D721Med (cell line): ENCODE data around the gene GPATCH2.
A peak's percentile ranks its signal among the peaks of the same experiment; 100 is the strongest.

Experiments used
- DNase-seq: peaks from one replicate; pipeline ENCODE4 v3.0.0; 2011; ENCODE audit warnings: low spot score; ENCODE audit not compliant: insufficient read length
- FAIRE-seq: peaks from 2 replicates; lab custom pipeline; 2011; peaks lifted over from hg19 to GRCh38; lab: Jason Lieb, UNC
- TF ChIP-seq, protein P1 (sequence below): IDR thresholded peaks from 2 replicates; pipeline ENCODE4 v1.5.1; 2012; ENCODE audit warnings: mild to moderate bottlenecking, control low read depth; ENCODE audit not compliant: insufficient read depth; ENCODE audit errors: missing control alignments

Gene GPATCH2

GRCh38 chr1:217433664-217434063 is 197.2 kb downstream of the GPATCH2 start:
- TF ChIP-seq, protein P1, sequence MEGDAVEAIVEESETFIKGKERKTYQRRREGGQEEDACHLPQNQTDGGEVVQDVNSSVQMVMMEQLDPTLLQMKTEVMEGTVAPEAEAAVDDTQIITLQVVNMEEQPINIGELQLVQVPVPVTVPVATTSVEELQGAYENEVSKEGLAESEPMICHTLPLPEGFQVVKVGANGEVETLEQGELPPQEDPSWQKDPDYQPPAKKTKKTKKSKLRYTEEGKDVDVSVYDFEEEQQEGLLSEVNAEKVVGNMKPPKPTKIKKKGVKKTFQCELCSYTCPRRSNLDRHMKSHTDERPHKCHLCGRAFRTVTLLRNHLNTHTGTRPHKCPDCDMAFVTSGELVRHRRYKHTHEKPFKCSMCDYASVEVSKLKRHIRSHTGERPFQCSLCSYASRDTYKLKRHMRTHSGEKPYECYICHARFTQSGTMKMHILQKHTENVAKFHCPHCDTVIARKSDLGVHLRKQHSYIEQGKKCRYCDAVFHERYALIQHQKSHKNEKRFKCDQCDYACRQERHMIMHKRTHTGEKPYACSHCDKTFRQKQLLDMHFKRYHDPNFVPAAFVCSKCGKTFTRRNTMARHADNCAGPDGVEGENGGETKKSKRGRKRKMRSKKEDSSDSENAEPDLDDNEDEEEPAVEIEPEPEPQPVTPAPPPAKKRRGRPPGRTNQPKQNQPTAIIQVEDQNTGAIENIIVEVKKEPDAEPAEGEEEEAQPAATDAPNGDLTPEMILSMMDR = no peak
- no peak for FAIRE-seq
- no peak for DNase-seq

GRCh38 chr1:217432339-217432738 is 198.6 kb downstream of the GPATCH2 start:
- DNase-seq (no peak), FAIRE-seq (peak; percentile 58)
- TF ChIP-seq, protein P1 = no peak

DNA sequence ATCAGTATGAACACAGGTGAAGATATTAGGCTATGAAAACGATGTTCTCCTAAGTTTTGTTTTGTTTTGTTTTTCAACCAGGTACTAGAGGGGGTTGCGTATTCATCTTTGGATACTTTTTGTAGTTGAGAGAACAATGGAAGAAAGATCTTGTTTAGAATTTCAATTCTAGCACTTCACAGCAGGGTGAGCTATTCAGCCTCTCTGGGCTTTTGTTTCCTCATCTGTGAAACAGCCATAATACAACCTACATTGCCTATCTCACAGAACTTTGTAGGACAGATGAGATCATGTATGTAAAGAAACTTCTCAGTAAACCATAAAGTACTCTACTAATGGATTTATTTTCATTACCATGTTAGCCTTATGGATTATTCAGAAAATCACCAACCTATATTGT is 199.5 kb downstream of the GPATCH2 start:
- DNase-seq = no peak
- TF ChIP-seq, protein P1 = peak; percentile 15
- peak; percentile 86 for FAIRE-seq

DNA sequence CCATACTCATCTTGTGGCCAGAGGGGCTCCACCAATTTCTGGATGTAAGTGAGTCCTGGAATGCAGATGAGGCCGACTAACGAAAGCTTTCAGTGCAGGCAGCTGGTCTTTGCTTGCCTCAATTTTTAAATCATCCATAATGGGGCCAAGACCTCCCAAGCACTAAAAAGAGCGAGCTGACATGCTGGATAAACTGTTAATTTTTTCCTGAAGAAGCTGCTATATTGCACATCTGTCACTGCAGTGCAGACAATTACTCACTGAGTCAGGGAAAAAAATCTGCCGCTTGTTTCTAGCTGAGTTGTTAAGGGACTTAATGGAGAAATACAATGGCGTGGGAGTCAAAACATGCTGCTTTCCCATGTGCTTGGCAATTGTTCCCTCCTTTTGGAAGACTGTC is 205.5 kb downstream of the GPATCH2 start:
- FAIRE-seq (no peak), DNase-seq (no peak)
- TF ChIP-seq, protein P1 = no peak

- DNase-seq = no peak
- TF ChIP-seq, protein P1 = no peak
- FAIRE-seq = no peak
Measured at GRCh38 chr1:217419194-217419551, 211.7 kb downstream of the GPATCH2 start.

DNA sequence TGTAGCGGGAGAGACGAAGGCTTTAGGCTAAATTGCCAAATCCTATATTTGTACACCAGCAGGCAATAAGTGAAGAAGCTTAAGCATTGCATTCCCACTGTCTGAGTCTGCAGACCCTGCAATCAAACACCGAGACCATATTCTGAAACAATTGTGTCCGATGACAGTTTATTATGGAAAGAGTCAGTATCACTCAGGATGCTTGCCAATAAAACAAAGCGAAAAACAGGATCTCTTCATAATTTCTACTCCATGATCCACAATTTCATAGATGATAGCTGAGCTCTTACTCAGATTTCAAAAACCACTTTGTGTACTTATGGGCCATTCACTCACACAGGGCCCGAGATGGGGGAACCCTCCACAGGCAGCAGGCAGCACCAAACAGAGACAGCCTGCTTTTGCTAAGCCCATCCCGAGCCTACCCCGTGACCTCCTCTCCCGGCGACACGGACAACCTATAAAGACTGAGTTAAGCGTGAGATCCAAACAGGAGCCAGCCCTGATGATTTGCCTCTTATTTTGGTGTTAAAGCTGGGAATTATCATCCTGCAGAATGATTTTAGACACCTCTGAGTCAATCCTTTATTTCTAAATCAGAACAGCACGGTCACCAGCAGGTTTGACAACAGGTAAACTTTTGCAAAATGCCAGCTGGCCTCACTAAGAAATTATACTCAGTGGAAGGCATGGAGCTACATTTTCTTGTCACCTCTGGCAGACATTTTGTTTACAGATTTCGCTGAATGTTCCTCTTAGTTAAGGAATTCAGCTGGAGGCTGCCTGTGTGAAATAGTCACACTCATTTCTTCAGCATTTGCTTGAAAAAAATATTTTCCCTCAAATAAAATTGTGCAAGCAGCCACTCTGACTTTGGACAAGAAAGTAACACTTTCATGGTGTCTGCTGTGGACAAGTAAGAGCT is 212.4 kb downstream of the GPATCH2 start:
- TF ChIP-seq, protein P1 = no peak
- no peak for FAIRE-seq
- no peak for DNase-seq

DNA sequence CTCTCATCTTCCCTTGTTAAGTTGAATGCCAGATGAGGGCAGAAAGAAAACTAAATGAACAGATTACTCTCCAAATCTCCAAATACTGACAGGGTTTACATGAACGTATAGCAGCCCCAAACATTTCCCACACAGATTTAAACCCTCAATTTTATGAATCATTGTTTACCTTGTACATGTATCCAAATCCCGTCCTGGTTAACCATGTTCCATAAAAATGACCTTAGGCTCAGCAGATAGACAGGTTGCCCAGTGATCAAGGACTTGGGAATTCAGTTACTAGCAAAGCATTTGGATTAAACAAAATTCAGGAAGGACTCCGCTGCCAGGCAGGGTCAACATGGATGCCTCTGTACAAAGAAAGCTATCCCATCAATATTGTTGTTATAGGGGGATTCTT is 213.5 kb downstream of the GPATCH2 start:
- no peak for DNase-seq
- FAIRE-seq = no peak
- TF ChIP-seq, protein P1 = no peak
